K562 (cell line): Measurements from ENCODE around the gene LRRC59. TPM values are rescaled to one million over a fixed set of nuclear protein-coding genes. Genes with fewer than 3 reads are reported as not detected.
A peak's percentile ranks its signal among the peaks of the same experiment; 100 is the strongest.

ENCODE experiments used
- CEBPB ChIP-seq: fragments of 450-650 bp; IDR thresholded peaks from 2 replicates; pipeline ENCODE4 v1.6.1; 2016; ENCODE audit warnings: missing genetic modification characterization, missing compliant biosample characterization
- DACH1 ChIP-seq: fragments of 450-650 bp; IDR thresholded peaks from 2 replicates; pipeline ENCODE4 v1.6.1; 2018; ENCODE audit not compliant: partially characterized antibody
- HSF4 ChIP-seq: fragments of 250-450 bp; sonication (Bioruptor Pico); IDR thresholded peaks from 2 replicates; pipeline ENCODE4 v2.1.2; 2022; ENCODE audit warnings: mild to moderate bottlenecking, moderate library complexity, borderline replicate concordance
- POLR2A ChIP-seq: fragments of 450-650 bp; conservative IDR thresholded peaks from 2 replicates; pipeline ENCODE4 v1.6.1; 2016
- POLR2H ChIP-seq: IDR thresholded peaks from 2 replicates; pipeline ENCODE4 v1.6.1; 2016; ENCODE audit warnings: missing genetic modification characterization, low read depth, mild to moderate bottlenecking, control low read depth, missing compliant biosample characterization, moderate library complexity
- POLR3A ChIP-seq: IDR thresholded peaks from 2 replicates; pipeline ENCODE4 v1.6.1; 2011; ENCODE audit warnings: borderline replicate concordance, mild to moderate bottlenecking, moderate library complexity; ENCODE audit not compliant: insufficient read length, insufficient read depth; ENCODE audit errors: extremely low read depth
- RNF2 ChIP-seq: sonication (generic); IDR thresholded peaks from 2 replicates; pipeline ENCODE4 v1.6.1; 2016
- TAF1 ChIP-seq: IDR thresholded peaks from 2 replicates; pipeline ENCODE4 v1.6.1; 2011; ENCODE audit warnings: mild to moderate bottlenecking, low read length, moderate library complexity; ENCODE audit not compliant: insufficient read depth, control insufficient read depth, severe bottlenecking; ENCODE audit errors: extremely low read depth
- ZHX1 ChIP-seq: fragments of 150-350 bp; conservative IDR thresholded peaks from 2 replicates; pipeline ENCODE4 v1.6.1; 2014; ENCODE audit warnings: low read length
- ZKSCAN1 ChIP-seq: fragments of 150-350 bp; IDR thresholded peaks from 2 replicates; pipeline ENCODE4 v1.6.1; 2016; ENCODE audit warnings: low read depth, low read length
- ZNF384 ChIP-seq: IDR thresholded peaks from 2 replicates; pipeline ENCODE4 v1.6.1; 2012; ENCODE audit warnings: low read depth, low read length, improper control_type of control experiment
- ZNF408 ChIP-seq: fragments of 250-450 bp; sonication (Bioruptor Pico); IDR thresholded peaks from 2 replicates; pipeline ENCODE4 v1.4.0; 2020; ENCODE audit warnings: low read depth, mild to moderate bottlenecking, moderate library complexity
- ZNF57 ChIP-seq: fragments of 450-650 bp; formaldehyde crosslinking; IDR thresholded peaks from 2 replicates; pipeline ENCODE4 v1.4.0; 2020; ENCODE audit warnings: mild to moderate bottlenecking, moderate library complexity
- ZNF76 ChIP-seq: fragments of 250-450 bp; sonication (Bioruptor Pico); IDR thresholded peaks from 2 replicates; pipeline ENCODE4 v1.4.0; 2020; ENCODE audit warnings: mild to moderate bottlenecking, moderate library complexity, borderline replicate concordance
- polyA plus RNA-seq, 8 experiments: library from polyadenylated mRNA; depleted of rRNA in 4 of 8; stranded (reverse) in 5 of 8; unstranded in 3 of 8; fragments of >200 nt; fragmentation: Nextera tagmentation in 2 of 8; fragmentation: Illumina TruSeq in 1 of 8; extraction: Ambion mirVana in 2 of 8; extraction: Trizol in 1 of 8; gene quantifications; 2 replicates each; pipeline versions ENCODE4 v1.2.1 to v1.2.3, GENCODE V29; 2011 to 2014; ENCODE audit warnings: inconsistent platforms in 1 of 8, missing spikeins in 1 of 8
- total RNA-seq, 7 experiments: library from RNA; depleted of rRNA in 6 of 7; stranded (reverse); fragments of >200 nt in 6 of 7; fragmentation: Illumina TruSeq in 2 of 7; extraction: Trizol in 2 of 7; gene quantifications; 2 replicates each; pipeline versions ENCODE4 v1.2.1 to v1.2.3, GENCODE V29; 2011 to 2021; ENCODE audit warnings: low replicate concordance in 1 of 7
- TF ChIP-seq, protein P1 (sequence below): sonication (generic); formaldehyde crosslinking; IDR thresholded peaks from 2 replicates; pipeline ENCODE4 v1.4.0; 2020; ENCODE audit warnings: mild to moderate bottlenecking, missing genetic modification reagents
- TF ChIP-seq, protein P2 (sequence below): fragments of 450-650 bp; formaldehyde crosslinking; IDR thresholded peaks from 2 replicates; pipeline ENCODE4 v1.4.0; 2022; ENCODE audit warnings: missing genetic modification characterization
- TF ChIP-seq, protein P3 (sequence below): sonication (generic); formaldehyde crosslinking; IDR thresholded peaks from 2 replicates; pipeline ENCODE4 v1.8.0; 2022; ENCODE audit warnings: mild to moderate bottlenecking, missing genetic modification reagents
- TF ChIP-seq, protein P4 (sequence below): fragments of 450-650 bp; IDR thresholded peaks from 2 replicates; pipeline ENCODE4 v1.6.1; 2014; ENCODE audit warnings: low read depth, mild to moderate bottlenecking, moderate library complexity, borderline replicate concordance

The LRRC59 gene
- total and polyA plus RNA-seq, 9 of the 15 experiments (the other 6 are each of a cell fraction or from before 2014, with no cell fraction given) = 27.8 to 244 (median 154) TPM

- TF ChIP-seq ZNF384 (0 out of 2 replicates have a peak, but pooled peaks have one; percentile 9), ZHX1 (no peak), ZNF76 (CRISPR knock-in tag) (peak; percentile 48; the same call in 1 of the 2 replicates), POLR2A (peak; percentile 92), POLR3A (no peak), ZNF57 (CRISPR knock-in tag) (no peak), HSF4 (no peak), RNF2 (peak; percentile 81), POLR2H (no peak; the same call in 1 of the 2 replicates), CEBPB (tag) (no peak), TAF1 (peak; percentile 87), ZKSCAN1 (peak; percentile 58; the same call in 1 of the 2 replicates), ZNF408 (no peak), DACH1 (peak; percentile 27)
- TF ChIP-seq, protein P1, sequence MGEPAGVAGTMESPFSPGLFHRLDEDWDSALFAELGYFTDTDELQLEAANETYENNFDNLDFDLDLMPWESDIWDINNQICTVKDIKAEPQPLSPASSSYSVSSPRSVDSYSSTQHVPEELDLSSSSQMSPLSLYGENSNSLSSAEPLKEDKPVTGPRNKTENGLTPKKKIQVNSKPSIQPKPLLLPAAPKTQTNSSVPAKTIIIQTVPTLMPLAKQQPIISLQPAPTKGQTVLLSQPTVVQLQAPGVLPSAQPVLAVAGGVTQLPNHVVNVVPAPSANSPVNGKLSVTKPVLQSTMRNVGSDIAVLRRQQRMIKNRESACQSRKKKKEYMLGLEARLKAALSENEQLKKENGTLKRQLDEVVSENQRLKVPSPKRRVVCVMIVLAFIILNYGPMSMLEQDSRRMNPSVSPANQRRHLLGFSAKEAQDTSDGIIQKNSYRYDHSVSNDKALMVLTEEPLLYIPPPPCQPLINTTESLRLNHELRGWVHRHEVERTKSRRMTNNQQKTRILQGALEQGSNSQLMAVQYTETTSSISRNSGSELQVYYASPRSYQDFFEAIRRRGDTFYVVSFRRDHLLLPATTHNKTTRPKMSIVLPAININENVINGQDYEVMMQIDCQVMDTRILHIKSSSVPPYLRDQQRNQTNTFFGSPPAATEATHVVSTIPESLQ (CRISPR knock-in tag) = no peak; the same call in 1 of the 2 replicates
- TF ChIP-seq, protein P2, sequence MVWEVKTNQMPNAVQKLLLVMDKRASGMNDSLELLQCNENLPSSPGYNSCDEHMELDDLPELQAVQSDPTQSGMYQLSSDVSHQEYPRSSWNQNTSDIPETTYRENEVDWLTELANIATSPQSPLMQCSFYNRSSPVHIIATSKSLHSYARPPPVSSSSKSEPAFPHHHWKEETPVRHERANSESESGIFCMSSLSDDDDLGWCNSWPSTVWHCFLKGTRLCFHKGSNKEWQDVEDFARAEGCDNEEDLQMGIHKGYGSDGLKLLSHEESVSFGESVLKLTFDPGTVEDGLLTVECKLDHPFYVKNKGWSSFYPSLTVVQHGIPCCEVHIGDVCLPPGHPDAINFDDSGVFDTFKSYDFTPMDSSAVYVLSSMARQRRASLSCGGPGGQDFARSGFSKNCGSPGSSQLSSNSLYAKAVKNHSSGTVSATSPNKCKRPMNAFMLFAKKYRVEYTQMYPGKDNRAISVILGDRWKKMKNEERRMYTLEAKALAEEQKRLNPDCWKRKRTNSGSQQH = peak; percentile 60
- TF ChIP-seq, protein P3, sequence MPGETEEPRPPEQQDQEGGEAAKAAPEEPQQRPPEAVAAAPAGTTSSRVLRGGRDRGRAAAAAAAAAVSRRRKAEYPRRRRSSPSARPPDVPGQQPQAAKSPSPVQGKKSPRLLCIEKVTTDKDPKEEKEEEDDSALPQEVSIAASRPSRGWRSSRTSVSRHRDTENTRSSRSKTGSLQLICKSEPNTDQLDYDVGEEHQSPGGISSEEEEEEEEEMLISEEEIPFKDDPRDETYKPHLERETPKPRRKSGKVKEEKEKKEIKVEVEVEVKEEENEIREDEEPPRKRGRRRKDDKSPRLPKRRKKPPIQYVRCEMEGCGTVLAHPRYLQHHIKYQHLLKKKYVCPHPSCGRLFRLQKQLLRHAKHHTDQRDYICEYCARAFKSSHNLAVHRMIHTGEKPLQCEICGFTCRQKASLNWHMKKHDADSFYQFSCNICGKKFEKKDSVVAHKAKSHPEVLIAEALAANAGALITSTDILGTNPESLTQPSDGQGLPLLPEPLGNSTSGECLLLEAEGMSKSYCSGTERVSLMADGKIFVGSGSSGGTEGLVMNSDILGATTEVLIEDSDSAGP (CRISPR knock-in tag) = peak; percentile 74
- TF ChIP-seq, protein P4, sequence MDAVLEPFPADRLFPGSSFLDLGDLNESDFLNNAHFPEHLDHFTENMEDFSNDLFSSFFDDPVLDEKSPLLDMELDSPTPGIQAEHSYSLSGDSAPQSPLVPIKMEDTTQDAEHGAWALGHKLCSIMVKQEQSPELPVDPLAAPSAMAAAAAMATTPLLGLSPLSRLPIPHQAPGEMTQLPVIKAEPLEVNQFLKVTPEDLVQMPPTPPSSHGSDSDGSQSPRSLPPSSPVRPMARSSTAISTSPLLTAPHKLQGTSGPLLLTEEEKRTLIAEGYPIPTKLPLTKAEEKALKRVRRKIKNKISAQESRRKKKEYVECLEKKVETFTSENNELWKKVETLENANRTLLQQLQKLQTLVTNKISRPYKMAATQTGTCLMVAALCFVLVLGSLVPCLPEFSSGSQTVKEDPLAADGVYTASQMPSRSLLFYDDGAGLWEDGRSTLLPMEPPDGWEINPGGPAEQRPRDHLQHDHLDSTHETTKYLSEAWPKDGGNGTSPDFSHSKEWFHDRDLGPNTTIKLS = peak; percentile 100
Observed at GRCh38 chr17:50397111-50397918, at the start of gene LRRC59 (continued).
